Kidney glomerular epithelial cell (primary cell): ENCODE measurements around the gene GRM8.
A peak's percentile ranks its signal among the peaks of the same experiment; 100 is the strongest.

ENCODE experiments used
- DNase-seq: peaks from one replicate; lab custom pipeline; 2025; lab: John Stamatoyannopoulos, UW

GRM8 gene

DNA sequence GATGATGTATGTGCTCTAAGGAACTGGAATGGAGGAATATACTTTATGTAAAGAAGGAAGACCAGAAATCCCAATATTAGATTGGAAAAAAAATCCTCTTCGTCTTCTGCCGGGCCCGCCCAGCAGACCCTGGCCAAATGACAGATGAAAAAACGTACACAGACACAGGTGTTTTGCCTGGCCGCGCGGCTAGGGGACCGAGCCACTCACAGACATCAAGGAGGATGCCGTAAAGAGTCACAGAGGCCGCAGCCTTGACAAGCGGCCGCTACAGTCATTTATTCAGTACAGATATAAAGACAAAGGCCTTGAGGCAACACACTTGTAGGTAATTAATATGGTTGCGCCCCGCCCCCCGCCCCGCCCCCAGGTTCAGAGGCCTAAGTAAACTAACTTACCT, 594.1 kb downstream of the GRM8 start:
- DNase-seq = no peak

- no peak for DNase-seq
Observed at GRCh38 chr7:126657599-126658358, 595.0 kb downstream of the GRM8 start.

DNA sequence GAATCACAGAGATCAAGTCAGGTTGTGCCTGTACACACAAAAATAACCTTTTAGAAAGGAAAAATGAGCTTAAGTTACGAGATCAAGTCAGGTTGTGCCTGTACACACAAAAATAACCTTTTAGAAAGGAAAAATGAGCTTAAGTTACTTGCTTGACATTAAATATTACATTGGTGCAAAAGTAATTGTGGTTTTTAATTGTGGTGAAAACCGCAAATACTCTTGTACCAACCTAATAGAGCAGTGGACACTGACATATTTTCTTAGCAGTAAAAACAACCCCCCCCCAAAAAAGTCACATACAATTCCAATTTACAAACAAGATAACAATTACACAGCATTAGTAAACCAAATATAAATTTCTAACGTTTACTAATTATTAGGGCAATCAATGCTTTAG, 595.6 kb downstream of the GRM8 start:
- no peak for DNase-seq

GRCh38 chr7:126656165-126656564, 596.6 kb downstream of the GRM8 start:
- no peak for DNase-seq

- DNase-seq = no peak
Observed at GRCh38 chr7:126637538-126637937, 615.2 kb downstream of the GRM8 start.

GRCh38 chr7:126635545-126635944, 617.2 kb downstream of the GRM8 start:
- DNase-seq = no peak

DNA sequence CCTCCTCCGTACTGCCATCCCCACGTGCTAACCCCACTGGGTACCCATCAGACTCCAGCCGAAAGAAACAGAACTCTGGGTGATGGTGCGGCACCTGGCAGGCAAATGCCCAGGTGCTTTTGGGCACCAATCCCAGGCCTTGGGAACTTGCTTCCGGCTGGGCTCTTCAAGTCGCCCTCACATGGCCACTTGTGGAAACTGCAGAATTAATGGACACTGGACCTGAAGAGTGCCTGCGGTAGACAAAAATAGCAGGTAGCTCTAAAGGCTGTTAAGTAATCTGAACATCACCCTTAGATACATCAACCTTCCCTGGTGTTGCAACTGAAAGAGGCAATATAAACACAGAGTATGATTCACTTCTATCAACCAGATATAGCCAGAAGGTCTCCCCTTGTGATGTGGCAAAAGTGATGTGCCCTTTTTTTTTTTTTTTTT, 644.4 kb downstream of the GRM8 start:
- peak; percentile 33 for DNase-seq

DNA sequence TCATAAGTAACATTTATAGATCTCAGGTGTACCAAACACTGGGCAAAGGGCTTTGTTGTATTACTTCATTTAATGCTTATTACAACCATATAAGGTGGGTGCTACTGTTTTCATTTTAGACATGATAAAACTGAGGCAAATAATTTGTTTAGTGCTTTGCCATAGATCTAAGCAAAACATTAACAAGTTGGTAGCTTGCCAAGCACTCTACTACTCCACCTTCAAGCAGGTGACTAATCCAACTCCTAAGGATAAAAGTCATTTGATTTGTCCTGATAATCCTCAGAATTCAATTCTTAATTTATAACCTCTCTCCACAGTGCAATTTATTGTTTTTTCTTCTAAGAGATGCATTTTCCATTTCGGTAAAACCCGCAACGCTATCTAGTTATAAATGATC, 646.4 kb downstream of the GRM8 start:
- peak; percentile 0 for DNase-seq

DNA sequence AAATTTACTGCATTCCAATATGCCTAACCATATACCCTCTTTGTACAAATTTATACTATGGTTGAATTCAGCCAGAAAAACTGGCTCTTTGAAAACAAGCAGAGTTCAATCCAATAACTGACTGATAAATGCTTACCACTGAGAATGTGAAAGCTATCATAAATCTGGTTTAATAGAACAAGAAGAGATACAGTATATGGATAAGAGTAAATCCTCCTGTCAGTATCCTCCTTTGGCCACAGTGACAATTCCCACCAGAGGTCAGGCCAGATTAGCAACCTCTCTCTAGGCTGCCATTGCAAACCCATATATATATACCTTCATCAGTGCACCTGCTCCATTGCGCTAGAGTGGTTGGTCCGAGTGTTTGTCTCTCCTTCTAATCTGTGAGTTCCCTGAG, 647.2 kb downstream of the GRM8 start:
- DNase-seq = no peak

GRCh38 chr7:126605056-126605455, 647.7 kb downstream of the GRM8 start:
- no peak for DNase-seq

- no peak for DNase-seq
Observed at GRCh38 chr7:126589068-126589684, 663.6 kb downstream of the GRM8 start.

- no peak for DNase-seq
Observed at GRCh38 chr7:126578338-126578737, 674.4 kb downstream of the GRM8 start.

DNA sequence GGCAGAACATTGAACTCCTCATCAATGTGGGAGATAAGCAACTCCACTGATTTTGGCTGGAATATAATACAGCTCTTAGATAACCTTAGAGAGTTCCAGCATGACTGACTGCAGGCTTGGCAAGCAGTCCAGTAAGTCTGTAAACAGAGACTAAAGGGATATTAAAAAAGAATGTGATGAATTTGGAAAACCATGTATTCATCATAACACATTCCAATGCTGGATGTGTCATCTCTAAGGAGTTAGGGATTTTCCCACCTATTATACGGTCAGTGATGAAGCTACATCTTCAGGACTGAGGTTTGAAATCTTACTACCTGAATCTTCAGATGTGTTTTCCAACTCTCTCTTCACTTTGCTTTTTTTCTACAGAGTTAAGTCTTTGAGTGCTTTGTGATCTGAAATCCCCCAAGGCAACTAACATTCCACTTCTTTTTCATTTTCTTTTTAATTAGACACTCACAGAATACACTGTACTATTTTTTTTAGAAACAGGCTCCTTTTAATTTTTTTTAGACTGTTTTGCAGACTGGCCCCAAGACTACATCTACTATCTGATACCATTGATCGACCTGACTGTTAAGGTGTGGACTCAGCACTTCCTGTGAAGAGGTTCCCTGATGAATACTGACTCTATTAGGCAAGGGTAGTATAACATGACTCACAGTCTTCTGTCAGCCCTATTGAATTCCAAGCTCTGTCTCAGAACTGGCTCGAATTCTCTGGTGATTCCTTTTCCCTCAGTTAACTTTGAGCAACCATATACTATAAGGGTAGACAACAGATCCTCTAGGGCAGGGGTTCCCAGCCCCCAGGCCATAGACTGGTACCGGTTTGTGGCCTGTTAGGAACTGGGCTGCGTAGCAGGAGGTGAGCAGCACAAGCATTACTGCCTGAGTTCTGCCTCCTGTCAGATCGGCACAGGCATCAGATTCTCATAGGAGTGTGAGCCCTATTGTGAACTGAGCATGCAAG, 678.2 kb downstream of the GRM8 start:
- DNase-seq = peak; percentile 95

DNA sequence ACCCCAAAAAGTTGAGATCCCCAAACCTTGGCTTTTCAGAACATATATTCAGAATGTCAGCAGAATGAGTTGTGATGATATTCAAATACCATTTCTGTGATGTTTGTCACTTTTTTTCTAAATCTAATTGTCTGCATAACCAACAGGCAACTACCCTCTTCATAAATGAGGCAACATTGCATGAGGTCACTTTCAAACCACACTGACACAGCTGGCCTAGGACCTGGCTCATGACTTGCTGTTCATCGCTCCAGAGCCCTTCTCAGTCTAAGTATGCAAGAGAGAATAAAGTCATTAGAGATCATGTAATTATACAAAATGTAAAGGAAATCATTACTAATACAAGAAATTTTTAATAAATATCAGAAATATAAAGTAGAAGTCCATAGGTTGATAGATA, 681.9 kb downstream of the GRM8 start:
- no peak for DNase-seq

DNA sequence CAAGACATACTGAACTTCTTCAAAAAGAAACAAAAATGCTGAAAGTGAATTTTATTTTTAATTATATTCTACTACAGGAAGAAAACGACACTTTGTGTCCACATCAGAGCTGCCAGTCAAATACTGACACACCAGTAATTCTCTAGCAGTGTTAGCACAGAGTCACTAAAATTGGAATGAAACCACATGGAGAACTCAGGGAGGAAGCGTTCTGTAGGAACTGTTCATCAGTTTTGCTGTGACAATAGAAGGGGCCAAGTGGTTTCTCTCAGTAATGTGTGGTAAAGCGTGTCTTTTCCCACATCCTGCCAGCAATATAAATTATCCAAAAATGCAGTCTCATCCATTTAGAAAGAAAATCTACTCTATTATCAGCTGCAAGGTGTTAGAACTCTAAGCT, 683.3 kb downstream of the GRM8 start:
- no peak for DNase-seq

GRCh38 chr7:126557271-126557670, 695.5 kb downstream of the GRM8 start:
- no peak for DNase-seq

GRCh38 chr7:126541406-126541805, 711.3 kb downstream of the GRM8 start:
- DNase-seq = no peak

- DNase-seq = no peak
Observed at GRCh38 chr7:126535176-126535575, 717.6 kb downstream of the GRM8 start.

- DNase-seq = no peak
Observed at GRCh38 chr7:126533715-126534114, 719.0 kb downstream of the GRM8 start.

- peak; percentile 3 for DNase-seq
Observed at GRCh38 chr7:126529833-126530232, 722.9 kb downstream of the GRM8 start.

DNA sequence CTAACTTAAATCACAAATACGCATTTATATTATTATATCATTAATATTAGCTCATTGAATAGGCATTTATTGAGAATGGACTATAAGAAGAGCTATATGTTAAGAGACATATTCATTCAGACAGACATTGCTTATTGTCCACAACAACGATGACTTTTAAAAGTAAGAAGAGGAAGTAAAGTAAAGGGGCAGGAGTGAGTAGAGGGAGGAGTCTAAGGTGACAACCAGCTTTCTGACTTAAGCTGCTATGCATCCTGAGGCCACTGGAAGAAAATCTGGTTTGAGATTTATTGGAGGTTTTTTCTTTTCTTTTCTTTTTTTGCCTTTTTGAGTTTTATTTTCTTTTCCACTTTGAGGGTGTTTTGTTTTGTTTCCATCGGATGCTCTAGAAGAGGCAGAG, 723.5 kb downstream of the GRM8 start:
- DNase-seq = no peak

DNA sequence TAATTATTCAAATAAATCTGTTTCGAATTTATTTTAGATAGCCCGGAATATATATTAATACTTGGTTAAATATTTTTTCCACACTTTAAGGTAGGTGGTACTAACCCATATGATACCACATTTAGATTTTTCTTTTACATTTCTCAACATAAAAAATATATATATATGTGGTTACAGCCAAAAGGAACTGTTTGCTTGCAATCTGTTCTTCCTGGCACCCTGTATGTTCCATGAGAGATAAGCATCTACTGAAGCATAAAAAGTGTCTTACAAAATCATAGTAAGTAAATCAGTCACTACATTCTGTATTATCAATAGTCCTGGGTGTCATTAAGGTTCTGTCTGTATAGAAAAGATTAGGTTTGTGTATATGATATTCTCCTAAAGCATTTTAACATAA, 726.8 kb downstream of the GRM8 start:
- no peak for DNase-seq

DNA sequence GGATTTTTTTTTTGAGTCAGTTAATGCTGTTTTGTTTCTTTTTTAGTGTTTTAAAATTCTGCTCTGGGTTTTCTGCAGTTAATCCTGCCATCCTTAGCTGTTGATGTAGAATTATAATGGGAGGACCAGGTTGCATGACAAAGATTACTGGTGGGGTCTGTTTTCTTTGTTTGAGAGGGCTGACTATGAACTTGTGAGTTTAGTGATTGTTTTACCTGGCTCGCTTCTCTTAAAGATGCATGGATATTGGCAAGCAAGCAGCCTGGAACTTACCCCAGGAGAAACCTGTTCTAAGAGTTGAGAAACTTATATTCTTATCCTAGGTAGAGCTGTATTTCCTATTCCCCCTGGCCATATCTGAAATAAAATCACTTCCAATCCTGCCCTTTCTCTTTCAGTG, 727.8 kb downstream of the GRM8 start:
- no peak for DNase-seq
